GM23248 (cell line): ENCODE data around the gene STRIP2.

Source experiments
- EZH2 ChIP-seq: fragments of 200-600 bp; sonication (generic); IDR thresholded peaks from 2 replicates; pipeline ENCODE4 v1.6.1; 2018; ENCODE audit warnings: antibody characterized with exemption, mild to moderate bottlenecking; ENCODE audit not compliant: insufficient read depth, poor library complexity, severe bottlenecking
- EZH2phosphoT487 ChIP-seq: fragments of 200-600 bp; sonication (generic); IDR thresholded peaks from 2 replicates; pipeline ENCODE4 v1.6.1; 2018; ENCODE audit warnings: antibody characterized with exemption, moderate library complexity, mild to moderate bottlenecking, low read depth; ENCODE audit not compliant: insufficient read depth

DNA sequence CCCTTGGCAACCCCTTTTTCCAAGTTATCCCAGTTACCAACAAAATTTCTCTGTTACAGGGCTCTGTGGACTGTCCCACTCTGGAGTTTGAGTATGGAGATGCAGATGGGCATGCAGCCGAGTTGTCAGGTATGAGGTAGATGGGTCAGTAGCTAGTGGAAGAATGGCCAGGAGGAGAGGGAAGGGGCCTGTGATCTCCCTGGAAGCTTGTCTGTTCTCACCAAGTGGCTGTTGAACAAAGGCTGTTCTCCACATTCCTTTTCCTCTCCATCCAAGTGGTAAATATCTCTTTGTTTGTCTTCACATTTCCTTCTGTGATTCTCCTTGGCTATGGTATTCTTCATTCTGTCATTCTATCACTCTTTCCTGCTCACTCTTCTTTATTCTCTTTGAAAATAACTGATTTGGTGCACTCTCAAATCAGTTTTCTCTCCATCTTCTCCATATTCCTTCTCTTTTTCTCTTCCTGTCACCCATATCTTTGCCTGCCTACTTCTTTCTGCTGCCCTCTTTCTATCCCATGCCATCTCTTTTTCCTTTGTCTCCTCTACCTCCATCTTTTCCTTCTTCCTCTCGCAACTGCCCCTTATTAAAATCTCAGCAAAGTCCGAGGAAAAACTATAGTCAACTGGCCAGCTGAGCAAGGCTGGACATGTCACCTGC is 5.9 kb downstream of the STRIP2 start:
- TF ChIP-seq EZH2phosphoT487 (no peak), EZH2 (no peak)
